Ammon's horn (tissue), 1 donor: ENCODE measurements around the gene ITGB2.

Experiments
- DNase-seq: peaks from one replicate; pipeline ENCODE4 v3.0.0-alpha.2; 2016; ENCODE audit warnings: low spot score

ITGB2 gene

DNA sequence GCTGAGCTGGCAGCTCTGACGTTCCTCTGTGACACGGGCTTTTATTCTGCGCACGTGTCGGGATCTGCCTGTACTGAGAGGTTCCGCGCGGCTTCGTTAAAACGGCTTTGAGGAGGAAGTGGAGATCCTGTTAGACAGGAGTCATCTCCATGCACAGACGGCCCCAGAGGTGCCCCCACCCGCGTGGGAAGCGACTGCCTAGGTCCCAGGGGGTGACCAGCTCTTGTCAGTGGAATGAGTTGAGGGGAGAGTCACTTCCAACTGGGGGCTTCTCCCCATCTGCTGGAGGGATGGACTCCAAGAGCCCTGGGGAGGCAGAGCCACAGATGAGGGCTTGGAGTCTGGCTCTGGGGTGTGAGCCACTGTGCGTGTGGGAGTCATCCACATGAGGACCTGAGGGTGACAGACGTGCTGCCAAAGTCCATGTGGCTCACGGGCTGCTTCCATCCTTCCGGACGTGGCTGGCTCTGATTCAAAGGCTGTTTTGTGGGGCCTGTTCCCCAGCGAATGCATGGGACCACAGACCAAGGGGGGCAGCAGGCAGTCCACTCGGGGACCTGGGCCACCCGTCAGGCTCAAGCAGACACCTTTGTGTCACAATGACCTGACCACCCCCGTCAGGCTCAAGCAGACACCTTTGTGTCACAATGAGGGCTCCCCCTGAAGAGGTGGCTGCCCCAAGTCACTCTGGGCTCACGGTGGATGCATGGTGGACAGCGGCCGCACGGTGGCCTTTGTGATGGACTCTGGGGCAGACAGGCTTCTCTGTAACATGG is 74.0 kb downstream of the ITGB2 start:
- DNase-seq: peak; percentile 60

DNA sequence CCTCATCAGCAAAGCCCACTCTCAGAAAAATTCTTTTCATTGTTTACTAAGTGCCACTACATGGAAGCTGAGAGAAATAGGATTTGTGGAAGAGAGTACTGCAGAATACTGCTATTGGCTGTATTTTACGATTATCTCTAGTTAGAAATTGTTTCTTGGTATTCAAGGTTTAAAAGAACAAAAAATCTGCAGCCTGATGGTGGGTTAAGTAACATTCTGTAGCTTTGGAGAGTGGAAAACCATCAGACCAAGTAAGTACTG is 74.5 kb downstream of the ITGB2 start:
- no peak for DNase-seq

DNA sequence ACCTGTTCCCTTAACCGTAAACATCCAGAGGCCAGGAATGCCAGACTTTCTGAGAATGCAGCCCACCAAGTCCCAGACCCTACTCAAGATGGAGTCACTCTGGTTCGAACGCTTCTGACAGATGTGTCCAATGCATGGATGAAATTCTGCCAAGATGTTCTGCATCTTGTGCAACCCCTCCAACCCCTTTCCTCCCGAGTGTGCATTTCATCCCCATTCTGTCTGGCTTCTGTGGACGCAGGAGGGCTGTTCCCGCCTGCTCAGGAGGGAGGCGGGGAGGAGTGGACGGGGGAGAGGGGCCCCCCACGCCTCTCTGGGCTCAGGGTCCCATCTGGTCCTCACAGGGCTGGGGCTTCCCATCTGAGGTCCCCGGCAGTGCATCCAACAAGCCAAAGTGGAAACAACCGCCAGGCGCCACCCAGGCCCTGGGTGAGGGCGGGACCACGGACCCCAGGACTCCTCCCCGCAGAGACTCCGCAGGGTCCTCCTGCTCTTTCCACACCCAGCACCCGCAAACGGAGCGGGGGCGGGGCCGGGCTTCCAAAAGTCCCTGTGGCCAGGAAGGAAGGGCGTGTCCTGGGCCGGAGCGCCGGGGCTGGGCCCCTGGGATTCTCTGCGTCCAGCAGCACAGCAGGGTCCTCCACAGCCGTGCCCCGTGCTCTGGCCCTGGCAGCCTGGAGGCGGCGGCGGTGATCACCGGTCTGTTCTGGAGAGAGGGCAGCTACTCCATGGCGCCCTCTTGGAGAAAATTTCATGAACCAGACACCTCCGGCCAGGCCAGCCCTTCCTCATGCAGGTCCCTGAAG is 75.1 kb downstream of the ITGB2 start:
- DNase-seq: peak; percentile 55

DNA sequence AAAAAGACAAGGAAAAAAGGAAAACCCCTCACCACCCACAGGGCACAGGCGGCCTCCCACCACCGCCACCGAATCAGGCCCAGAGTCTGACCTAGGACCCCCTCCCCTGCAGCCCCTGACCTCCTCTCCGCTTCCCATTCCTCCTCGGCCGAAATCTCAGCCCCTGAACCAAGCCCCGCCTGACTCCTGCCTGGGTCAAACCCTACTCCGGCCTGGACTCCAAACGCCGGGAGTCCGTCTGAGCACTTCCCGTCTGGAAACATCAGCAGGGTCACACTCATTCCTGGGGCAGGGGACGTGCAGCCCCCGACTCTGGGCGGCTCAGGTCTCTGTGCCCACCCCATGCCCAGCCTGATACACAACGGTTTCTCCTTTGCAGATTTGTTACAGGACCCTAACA is 76.4 kb downstream of the ITGB2 start:
- no peak for DNase-seq

DNA sequence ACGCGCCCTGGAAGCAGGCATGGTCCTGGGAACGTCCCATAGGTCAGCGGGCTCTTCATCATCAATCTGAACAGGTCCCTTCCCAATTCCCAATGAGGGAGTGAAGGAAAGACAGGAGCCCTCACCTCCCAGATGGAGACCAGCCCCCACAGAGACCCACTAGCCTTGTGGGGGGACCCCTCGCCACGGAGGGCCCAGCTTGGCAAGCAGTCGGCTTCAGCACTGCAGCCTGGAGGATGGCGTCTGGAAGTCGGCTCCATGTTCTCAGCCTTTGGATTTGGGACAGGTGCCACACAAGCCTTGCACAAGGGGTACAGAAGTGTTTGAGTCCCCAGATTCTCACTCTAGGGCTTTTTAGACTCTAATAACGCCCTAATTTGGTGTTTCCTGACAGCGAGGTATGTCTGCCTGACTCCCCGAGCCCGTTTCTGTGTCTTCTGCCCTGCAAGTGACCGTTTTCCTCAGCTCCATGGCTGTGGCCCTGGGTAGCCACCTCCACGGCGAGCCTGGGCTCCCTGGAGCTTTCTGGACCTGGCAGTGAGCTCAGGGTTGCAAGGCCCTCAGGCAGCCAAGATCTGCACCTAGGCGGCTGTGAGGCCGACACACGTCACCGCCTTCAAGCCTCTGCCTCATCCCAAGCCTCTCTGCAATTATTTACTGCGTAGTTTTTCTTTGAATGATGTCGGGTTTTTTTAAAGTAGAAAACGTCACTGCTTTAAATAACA is 77.8 kb downstream of the ITGB2 start:
- DNase-seq: no peak

DNA sequence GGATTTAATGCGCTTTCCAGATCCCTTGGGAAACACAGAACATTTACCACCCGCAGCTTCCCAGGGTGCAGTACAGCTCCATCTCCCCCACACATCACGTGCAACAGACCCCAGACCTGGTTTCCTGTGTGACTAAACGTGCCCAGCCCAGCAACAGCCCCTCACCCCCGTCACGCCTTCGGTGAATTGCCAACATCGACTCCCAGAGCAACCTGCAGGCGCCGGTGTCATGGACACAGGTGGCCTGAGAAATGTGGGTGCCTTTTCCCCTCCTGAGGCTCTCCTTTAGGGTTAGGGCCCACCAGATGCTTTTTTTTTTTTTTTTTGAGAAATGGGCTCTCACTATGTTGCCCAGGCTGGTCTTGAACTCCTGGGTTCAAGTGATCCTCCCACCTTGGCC is 78.6 kb downstream of the ITGB2 start:
- no peak for DNase-seq

DNA sequence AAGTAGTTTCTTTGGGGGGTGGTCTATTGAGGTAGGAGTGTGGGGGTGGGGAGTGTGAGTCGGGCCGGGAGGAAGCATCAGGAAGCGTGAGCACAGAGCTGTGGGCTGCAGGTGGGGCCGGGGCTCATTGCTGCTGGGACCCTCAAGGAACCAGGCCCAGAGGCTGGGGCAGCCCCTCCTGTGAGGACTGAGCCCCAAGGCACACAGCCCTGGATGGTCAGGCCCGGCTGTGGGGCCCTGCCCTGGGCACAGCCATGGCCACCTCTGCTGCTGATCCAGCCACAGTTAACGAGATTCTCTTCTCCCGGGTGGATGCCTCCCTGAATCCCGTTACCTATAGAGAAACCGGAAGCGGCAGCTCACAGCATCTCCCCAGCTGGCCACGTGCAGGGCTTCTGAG is 79.9 kb downstream of the ITGB2 start:
- DNase-seq: no peak

DNA sequence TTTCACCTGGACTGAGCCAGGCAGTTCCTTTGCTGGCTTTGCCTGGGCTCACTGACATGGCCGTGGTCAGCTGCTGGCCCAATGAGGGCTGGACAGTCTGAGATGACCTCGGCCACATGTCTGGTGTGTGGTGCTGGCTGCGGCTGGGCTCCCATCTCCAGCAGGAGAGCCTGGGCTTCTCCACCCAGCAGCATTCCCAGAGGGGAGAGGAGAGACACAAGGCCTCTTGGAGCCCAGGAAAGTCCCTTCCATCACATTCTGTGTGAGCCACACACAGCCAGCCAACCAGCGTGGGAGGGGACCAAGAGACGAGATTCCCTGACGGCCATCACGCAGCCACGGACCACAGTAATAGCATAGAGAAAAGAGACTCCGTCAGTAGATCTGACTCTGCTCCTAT is 81.7 kb downstream of the ITGB2 start:
- DNase-seq: no peak

DNA sequence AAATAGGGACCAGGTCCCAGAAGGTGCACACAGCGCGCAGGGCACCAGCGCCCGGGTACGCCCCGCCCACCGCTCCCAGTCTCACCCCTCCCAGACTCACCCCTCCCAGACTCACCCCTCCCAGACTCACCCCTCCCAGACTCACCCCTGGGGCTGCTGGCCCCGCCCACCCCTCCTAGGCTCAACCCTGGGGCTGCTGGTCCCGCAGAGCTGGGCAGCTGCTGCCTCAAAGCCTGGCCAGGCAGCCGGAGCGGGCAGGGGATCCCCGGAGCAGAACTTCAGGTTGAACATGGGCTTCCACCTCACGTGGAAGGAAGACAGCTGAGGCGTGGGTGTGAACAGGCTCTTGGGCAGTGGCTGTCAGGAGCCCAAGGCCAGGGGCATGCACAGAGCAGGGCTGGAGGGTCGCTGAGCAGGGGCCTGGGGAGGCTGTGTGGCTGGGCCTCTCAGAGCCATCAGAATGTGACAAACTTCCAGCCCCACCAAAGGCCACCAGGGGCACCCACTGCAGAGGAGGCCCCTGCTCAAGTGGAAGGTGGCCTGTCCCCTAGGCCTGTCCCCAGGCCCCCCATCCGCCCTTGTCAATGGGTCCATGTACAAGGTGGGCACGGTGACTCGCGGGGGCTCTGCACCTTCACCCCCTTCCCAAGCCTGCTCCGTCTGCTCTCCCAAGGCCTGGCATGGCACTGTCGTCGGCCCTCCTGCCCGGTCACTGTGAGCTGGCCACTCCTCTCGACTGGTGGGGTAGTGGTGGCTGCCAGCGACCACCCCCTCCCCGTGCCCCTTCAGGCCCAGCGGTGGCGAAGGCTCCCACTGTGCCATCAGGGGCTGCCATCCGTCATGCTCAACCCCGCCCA is 82.4 kb downstream of the ITGB2 start:
- DNase-seq: no peak

DNA sequence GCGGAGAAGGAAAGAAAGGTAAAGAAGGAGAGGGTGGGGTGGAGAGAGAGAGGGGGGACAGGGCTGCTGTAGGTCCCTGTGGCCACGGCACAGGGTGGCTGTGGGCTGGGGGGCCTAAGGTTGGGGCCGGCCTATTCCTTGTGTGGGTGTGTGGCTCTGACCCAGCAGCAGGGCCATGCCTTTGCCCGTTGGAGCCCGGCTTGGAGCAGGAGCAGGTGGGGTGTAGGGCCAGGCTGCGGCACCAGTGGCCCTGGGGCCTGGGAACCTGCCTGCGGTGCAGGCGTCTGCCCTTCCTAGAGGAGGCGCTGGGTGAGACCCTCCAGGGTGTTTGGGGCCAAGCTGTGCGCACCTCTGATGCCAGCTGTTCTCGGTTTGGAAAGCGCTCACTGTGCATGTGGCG is 83.2 kb downstream of the ITGB2 start:
- DNase-seq: no peak

DNA sequence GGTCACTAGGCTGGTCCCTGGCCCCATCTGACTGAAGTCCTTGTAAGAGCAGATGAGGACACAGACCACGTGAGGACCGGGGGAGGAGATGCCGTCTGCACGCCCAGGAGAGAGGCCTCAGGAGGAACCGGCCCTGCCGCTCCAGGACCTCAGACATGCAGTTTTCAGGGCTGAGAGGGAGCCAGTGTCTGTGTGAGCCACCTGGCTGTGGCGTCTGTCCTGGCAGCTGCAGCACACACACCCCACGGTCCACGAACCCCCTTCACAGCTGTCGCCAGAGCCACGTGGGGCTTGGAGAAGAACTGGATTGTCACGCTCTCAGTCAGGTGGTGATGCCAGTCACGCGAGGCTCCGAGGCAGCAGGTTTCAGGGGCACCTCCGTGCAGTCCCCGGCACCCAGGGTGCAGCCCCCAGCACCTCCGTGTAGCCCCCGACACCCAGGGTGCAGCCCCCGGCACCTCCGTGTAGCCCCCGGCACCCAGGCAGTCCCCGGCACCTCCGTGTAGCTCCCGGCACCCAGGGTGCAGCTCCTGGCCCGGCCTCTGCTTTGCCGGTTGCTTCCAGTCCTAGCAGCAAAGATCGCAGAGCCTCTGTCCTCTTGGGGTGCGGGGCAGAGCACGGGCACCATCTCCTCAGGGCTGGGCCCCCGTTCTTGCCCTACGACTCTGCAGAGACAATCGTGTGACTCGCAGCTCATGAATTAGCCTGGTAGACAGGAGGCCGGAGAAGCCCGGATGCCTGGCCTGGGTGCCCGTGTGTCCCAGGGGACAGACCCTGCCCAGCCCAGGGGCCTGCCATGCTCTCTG is 83.8 kb downstream of the ITGB2 start:
- peak; percentile 42 for DNase-seq

DNA sequence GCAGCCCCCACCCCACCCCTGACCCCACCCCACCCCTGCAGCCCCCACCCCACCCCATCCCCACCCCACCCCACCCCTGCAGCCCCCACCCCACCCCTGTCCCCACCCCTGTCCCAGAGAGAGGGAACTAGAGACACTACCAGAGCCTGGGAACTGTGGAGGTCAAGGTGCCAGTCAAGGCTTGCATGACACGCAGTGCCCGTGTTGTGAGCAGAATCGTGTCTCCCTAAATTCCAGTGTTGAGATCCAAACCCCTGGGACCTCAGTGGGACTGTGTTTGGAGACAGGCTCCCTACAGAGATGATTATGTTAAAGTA is 84.4 kb downstream of the ITGB2 start:
- no peak for DNase-seq
